ENCODE measurements around the gene PHETA1. TPM values are rescaled to one million over a fixed set of nuclear protein-coding genes. Genes with fewer than 3 reads are reported as not detected.

PHETA1 gene
- polyA plus RNA-seq, 1 donor from 2014 or later: 25.4 TPM

GRCh38 chr12:111369496-111370220 is 763 bp upstream of the PHETA1 start:
- no peaks in the 10 kb centered on the region for H3K9me3 ChIP-seq (ENCODE audit: low read length)
- no peaks in the 10 kb centered on the region for H3K9me2 ChIP-seq (ENCODE audit: insufficient read depth, low read length)
- H3F3A ChIP-seq (ENCODE audit: insufficient read depth, low read length, poor library complexity, severe bottlenecking): no peaks in the 10 kb centered on the region
- H3K9ac ChIP-seq (ENCODE audit: low read length): peak overlapping the region; percentile 82
- H3K79me2 ChIP-seq (replicated peaks; ENCODE audit: insufficient read depth, low read length): peaks cover 21% of the 10 kb centered on the region
- H3K4me3 ChIP-seq (ENCODE audit: low read length): peak overlapping the region; percentile 99
- no peak overlapping the region for H2AFZ ChIP-seq (ENCODE audit: low read depth, low read length)
- H3K4me2 ChIP-seq (ENCODE audit: low read length): peak overlapping the region; percentile 39
- no peaks in the 10 kb centered on the region for H4K20me1 ChIP-seq (ENCODE audit: insufficient read depth)
- TF ChIP-seq REST (IDR thresholded peaks at IDR 0.05; ENCODE audit: borderline replicate concordance) (no peak), SMC3 (conservative IDR thresholded peaks at IDR 0.05; ENCODE audit: poor library complexity) (no peak), RAD21 (conservative IDR thresholded peaks at IDR 0.05) (no peak), MXI1 (conservative IDR thresholded peaks at IDR 0.05; ENCODE audit: poor library complexity, severe bottlenecking) (no peak), TAF1 (IDR thresholded peaks at IDR 0.05; ENCODE audit: low read depth) (no peak), POLR2AphosphoS5 (IDR thresholded peaks at IDR 0.05) (no peak), EZH2 (IDR thresholded peaks at IDR 0.05; ENCODE audit: borderline replicate concordance, insufficient read depth, low read length, poor library complexity, severe bottlenecking) (no peak)
- H3K36me3 ChIP-seq (ENCODE audit: insufficient read depth, low read length): no peaks in the 10 kb centered on the region
- no peak overlapping the region for H3K27ac ChIP-seq (ENCODE audit: low read length)
- H3K27me3 ChIP-seq (ENCODE audit: insufficient read depth, low read depth, low read length): no peaks in the 10 kb centered on the region

- H3F3A ChIP-seq (ENCODE audit: insufficient read depth, low read length, poor library complexity, severe bottlenecking): no peaks in the 10 kb centered on the region
Observed at GRCh38 chr12:111368291-111368787, 556 bp downstream of the PHETA1 start.

More at GRCh38 chr12:111368291-111368787, 556 bp downstream of the PHETA1 start:
- Histone ChIP-seq H4K20me1 (ENCODE audit: insufficient read depth) (no peaks in the 10 kb centered on the region), H3K27me3 (ENCODE audit: insufficient read depth, low read depth, low read length) (no peaks in the 10 kb centered on the region), H3K79me2 (replicated peaks; ENCODE audit: insufficient read depth, low read length) (peaks cover 21% of the 10 kb centered on the region), H2AFZ (ENCODE audit: low read depth, low read length) (peak overlapping the region; percentile 45), H3K4me3 (ENCODE audit: low read length) (peak overlapping the region; percentile 99), H3K9me2 (ENCODE audit: insufficient read depth, low read length) (no peaks in the 10 kb centered on the region), H3K9me3 (ENCODE audit: low read length) (no peaks in the 10 kb centered on the region), H3K36me3 (ENCODE audit: insufficient read depth, low read length) (no peaks in the 10 kb centered on the region), H3K4me2 (ENCODE audit: low read length) (peak overlapping the region; percentile 91), H3K27ac (ENCODE audit: low read length) (no peak overlapping the region), H3K9ac (ENCODE audit: low read length) (peak overlapping the region; percentile 82)
- TF ChIP-seq MXI1 (conservative IDR thresholded peaks at IDR 0.05; ENCODE audit: poor library complexity, severe bottlenecking) (no peak), TAF1 (IDR thresholded peaks at IDR 0.05; ENCODE audit: low read depth) (no peak), EZH2 (IDR thresholded peaks at IDR 0.05; ENCODE audit: borderline replicate concordance, insufficient read depth, low read length, poor library complexity, severe bottlenecking) (no peak), RAD21 (conservative IDR thresholded peaks at IDR 0.05) (no peak), CTCF (IDR thresholded peaks at IDR 0.05; ENCODE audit: poor library complexity, severe bottlenecking) (no peak), SMC3 (conservative IDR thresholded peaks at IDR 0.05; ENCODE audit: poor library complexity) (no peak), REST (IDR thresholded peaks at IDR 0.05; ENCODE audit: borderline replicate concordance) (no peak), EP300 (conservative IDR thresholded peaks at IDR 0.05; ENCODE audit: poor library complexity, severe bottlenecking) (no peak), POLR2AphosphoS5 (IDR thresholded peaks at IDR 0.05) (no peak)
